Pancreas (tissue), 10 donors: ENCODE data around the gene AP1G2. TPM values are rescaled to one million over a fixed set of nuclear protein-coding genes. Genes with fewer than 3 reads are reported as not detected.

ENCODE experiments used
- ATAC-seq, 4 donors: fragments of 200-7000 bp; cut with Tn5 transposase; one replicate each; pipeline versions ENCODE4 v1.8.0 to v1.9.1; 2020; ENCODE audit warnings: mild to moderate bottlenecking in 4 of 4, moderate library complexity in 4 of 4
- DNase-seq, 6 donors: peaks; one replicate each; pipeline ENCODE4 v3.0.0-alpha.2; 2020
- FAIRE-seq: peaks from 2 replicates; lab custom pipeline; 2012; peaks lifted over from hg19 to GRCh38; lab: Jason Lieb, UNC
- H3K27ac ChIP-seq, 4 donors: fragments of 200-600 bp; sonication (generic); 1 replicate in 3 of 4; 2 replicates in 1 of 4; pipeline versions ENCODE4 v1.5.0 to v1.8.0; 2020
- H3K27me3 ChIP-seq, 4 donors: fragments of 200-600 bp; one replicate each; pipeline ENCODE4 v1.8.0; 2021
- H3K36me3 ChIP-seq, 3 donors: fragments of 200-600 bp; sonication (generic) in 1 of 3; one replicate each; pipeline versions ENCODE4 v1.5.0 to v1.8.0; 2020 to 2021
- H3K4me1 ChIP-seq, 3 donors: fragments of 200-600 bp; one replicate each; pipeline ENCODE4 v1.8.0; 2021
- H3K4me3 ChIP-seq, 4 donors: fragments of 200-600 bp; sonication (generic) in 2 of 4; one replicate each; pipeline versions ENCODE4 v1.5.0 to v1.8.0; 2020 to 2021
- H3K9me3 ChIP-seq, 4 donors: fragments of 200-600 bp; one replicate each; pipeline ENCODE4 v1.8.0; 2021
- WGBS, 2 donors: extraction: QIAGEN DNeasy Blood & Tissue Kit; methylation state at CpG; one replicate each; pipeline ENCODE4 v1.1.7; 2013; 5-methylcytosine and 5-hydroxymethylcytosine counted together
- intact Hi-C, 3 donors: fragments of 100-400 bp; cut with DNase I; formaldehyde crosslinking; loops; one replicate each; pipeline versions ENCODE4 v1.11.1 to v1.14.2; 2022
- polyA plus RNA-seq, 2 donors: library from polyadenylated mRNA; stranded (reverse); fragments of 200-250 nt; gene quantifications; one replicate each; pipeline ENCODE4 v1.2.3, GENCODE V29; 2013
- total RNA-seq, 6 donors: library from RNA; stranded (reverse); fragmentation: NEBNext Ultra II Directional in 4 of 6; extraction: Animal tissue kit (Norgen Biotek cat#: 25700) in 4 of 6; gene quantifications; one replicate each; pipeline versions ENCODE4 v1.2.1 to v1.2.4, GENCODE V29; 2021 to 2023
- TF ChIP-seq, protein P1 (sequence below), 4 donors: fragments of 200-600 bp; sonication (generic) in 3 of 4; IDR thresholded peaks; one replicate each; pipeline versions ENCODE4 v1.5.0 to v1.8.0; 2021; ENCODE audit warnings: antibody characterized with exemption in 4 of 4
- donor health status: healthy with polysubstance abuse.
- donor health status: DM: no; HTN: no; CAD: no; lungs with moderate emphysema.
- donor health status: DM: no; HTN: no; CAD: no.
- donor health status: control.
- donor health status: control.
- donor health status: Bipolar disorder and iron deficiency.
- donor health status: DM: yes; HTN: yes; CAD: no.
- donor health status: DM: no; HTN: no; CAD: no.
- donor health status: DM: no; HTN: no; CAD: no.
- donor health status: DM: yes; HTN: yes; CAD: no.

Gene AP1G2
- total and polyA plus RNA-seq, 8 donors, result 57.4 to 392 (median 85.3) TPM

DNA sequence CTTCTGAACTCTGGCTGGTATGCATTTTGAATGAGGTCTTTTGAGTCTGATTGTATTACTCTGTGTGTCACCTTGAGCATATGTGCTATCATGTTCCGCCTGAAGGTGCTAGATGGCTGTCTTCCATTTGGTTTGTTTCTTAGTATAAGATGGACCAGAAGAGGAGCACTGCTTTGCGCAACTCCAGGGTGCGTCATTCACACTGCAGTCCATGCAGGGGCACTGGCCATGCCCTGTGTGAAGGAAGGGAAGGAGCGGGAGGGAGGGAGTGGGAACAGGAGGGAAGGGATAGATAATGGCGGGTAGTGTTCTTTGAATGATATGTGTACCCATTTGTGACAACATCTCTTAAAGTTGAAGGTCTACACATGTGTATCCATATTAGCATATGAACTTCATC, 24.2 kb downstream of the AP1G2 start:
- ATAC-seq (no peak), DNase-seq (no peak), FAIRE-seq (no peak)
- no peak overlapping the region for H3K27ac ChIP-seq
- no peaks in the 10 kb centered on the region for H3K9me3 ChIP-seq
- no peak overlapping the region for H3K4me3 ChIP-seq
- TF ChIP-seq, protein P1, sequence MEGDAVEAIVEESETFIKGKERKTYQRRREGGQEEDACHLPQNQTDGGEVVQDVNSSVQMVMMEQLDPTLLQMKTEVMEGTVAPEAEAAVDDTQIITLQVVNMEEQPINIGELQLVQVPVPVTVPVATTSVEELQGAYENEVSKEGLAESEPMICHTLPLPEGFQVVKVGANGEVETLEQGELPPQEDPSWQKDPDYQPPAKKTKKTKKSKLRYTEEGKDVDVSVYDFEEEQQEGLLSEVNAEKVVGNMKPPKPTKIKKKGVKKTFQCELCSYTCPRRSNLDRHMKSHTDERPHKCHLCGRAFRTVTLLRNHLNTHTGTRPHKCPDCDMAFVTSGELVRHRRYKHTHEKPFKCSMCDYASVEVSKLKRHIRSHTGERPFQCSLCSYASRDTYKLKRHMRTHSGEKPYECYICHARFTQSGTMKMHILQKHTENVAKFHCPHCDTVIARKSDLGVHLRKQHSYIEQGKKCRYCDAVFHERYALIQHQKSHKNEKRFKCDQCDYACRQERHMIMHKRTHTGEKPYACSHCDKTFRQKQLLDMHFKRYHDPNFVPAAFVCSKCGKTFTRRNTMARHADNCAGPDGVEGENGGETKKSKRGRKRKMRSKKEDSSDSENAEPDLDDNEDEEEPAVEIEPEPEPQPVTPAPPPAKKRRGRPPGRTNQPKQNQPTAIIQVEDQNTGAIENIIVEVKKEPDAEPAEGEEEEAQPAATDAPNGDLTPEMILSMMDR (IDR thresholded peaks at IDR 0.05), result no peak
- no peaks in the 10 kb centered on the region for H3K4me1 ChIP-seq
- no peaks in the 10 kb centered on the region for H3K36me3 ChIP-seq
- 90 to 92% methylated on average over 5 of the region's 5 CpGs for WGBS, 2 donors
- no peaks in the 10 kb centered on the region for H3K27me3 ChIP-seq
- intact Hi-C loops, result no loop called here

GRCh38 chr14:23542261-23542660, 25.3 kb downstream of the AP1G2 start:
- no peaks in the 10 kb centered on the region for H3K36me3 ChIP-seq
- intact Hi-C loops, result no loop called here
- no peaks in the 10 kb centered on the region for H3K4me1 ChIP-seq
- no peaks in the 10 kb centered on the region for H3K9me3 ChIP-seq
- H3K27ac ChIP-seq, result no peak overlapping the region
- WGBS, 2 donors, result 76 to 87% methylated on average over 5 of the region's 5 CpGs
- no peak for ATAC-seq
- H3K4me3 ChIP-seq, result no peak overlapping the region
- H3K27me3 ChIP-seq, result no peaks in the 10 kb centered on the region
- no peak for DNase-seq
- no peak for FAIRE-seq
- TF ChIP-seq, protein P1 (IDR thresholded peaks at IDR 0.05), result no peak

DNA sequence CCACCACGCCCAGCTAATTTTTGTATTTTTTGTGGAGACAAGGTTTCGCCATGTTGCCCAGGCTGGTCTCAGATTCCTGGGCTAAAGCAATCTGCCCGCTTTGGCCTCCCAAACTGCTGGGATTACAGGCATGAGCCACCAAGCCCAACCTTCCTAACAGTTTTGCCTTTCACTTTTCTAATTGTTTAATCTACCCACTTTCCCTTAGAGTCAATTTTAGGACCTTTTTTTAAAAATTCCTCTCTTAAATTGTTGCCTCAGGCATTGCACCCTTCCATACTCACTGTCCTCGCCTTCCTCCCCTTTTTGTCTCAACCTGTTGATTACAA, 27.5 kb downstream of the AP1G2 start:
- 73 to 78% methylated on average over 4 of the region's 4 CpGs for WGBS, 2 donors
- Histone ChIP-seq H3K4me3 (no peak overlapping the region), H3K36me3 (no peaks in the 10 kb centered on the region), H3K4me1 (no peaks in the 10 kb centered on the region), H3K27ac (no peak overlapping the region), H3K27me3 (no peaks in the 10 kb centered on the region), H3K9me3 (no peaks in the 10 kb centered on the region)
- TF ChIP-seq, protein P1 (IDR thresholded peaks at IDR 0.05), result no peak
- ATAC-seq (no peak), DNase-seq (no peak), FAIRE-seq (no peak)
- intact Hi-C loops, result no loop called here

DNA sequence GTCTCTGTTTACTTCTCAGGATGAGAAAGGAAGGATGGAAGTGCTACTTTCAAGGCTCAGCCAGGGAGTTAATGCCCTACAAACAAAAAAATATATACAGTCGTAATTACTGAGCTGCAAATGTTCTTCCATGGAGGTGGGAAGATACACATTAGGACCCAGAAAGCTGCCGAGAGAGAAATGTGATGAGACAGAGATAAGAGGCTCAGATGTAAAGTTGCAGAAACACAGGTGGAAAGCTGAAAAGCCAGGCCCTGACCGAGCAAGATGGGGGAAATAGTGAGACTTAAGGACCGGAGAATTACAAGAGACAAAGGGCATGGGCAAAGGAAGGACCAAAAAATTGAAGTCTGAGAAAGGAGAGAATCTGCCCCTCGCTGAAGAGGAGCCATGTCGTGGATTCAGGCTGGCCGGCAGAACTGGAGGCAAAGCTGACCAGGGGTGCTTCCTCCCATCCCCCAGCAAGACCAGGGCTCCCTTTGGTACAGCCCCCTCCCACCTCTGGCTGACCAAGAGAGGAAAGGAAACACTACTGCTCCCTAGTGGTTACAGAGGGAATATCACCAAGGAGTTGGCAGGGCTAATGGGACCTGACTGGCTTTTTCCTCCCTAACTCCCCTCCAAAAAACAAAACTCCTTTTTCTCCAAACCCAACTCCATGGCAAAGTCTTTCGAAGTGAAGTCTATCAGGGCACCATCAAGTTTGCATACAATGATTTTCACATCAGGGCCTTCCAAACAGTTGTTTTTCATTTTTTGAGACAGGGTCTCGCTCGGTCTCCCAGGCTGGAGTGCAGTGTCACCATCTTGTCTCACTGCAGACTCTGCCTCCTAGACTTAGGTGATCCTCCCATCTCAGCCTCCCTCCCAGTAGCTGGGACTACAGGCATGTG, 28.1 kb downstream of the AP1G2 start:
- WGBS, 2 donors, result 33 to 41% methylated on average over 10 of the region's 10 CpGs
- no peak for DNase-seq
- Histone ChIP-seq H3K4me3 (no peak overlapping the region), H3K36me3 (no peaks in the 10 kb centered on the region), H3K27ac (no peak overlapping the region), H3K27me3 (no peaks in the 10 kb centered on the region), H3K9me3 (no peaks in the 10 kb centered on the region), H3K4me1 (no peaks in the 10 kb centered on the region)
- ATAC-seq, result peak; percentile 55 to 93 (median 86)
- no peak for FAIRE-seq
- TF ChIP-seq, protein P1 (IDR thresholded peaks at IDR 0.05), result peak; percentile 51 to 79 (median 67)
- intact Hi-C loops, result no loop called here

GRCh38 chr14:23538785-23539184, 28.8 kb downstream of the AP1G2 start:
- Histone ChIP-seq H3K36me3 (no peaks in the 10 kb centered on the region), H3K4me3 (no peak overlapping the region), H3K27ac (no peak overlapping the region), H3K4me1 (no peaks in the 10 kb centered on the region), H3K27me3 (no peaks in the 10 kb centered on the region), H3K9me3 (no peaks in the 10 kb centered on the region)
- DNase-seq (no peak), FAIRE-seq (no peak), ATAC-seq (peak in 3 of 4 donors; percentile 33 to 40 (median 38))
- 56 to 60% methylated on average over 7 of the region's 7 CpGs for WGBS, 2 donors
- intact Hi-C loops, result no loop called here
- TF ChIP-seq, protein P1 (IDR thresholded peaks at IDR 0.05), result no peak
